Activated CD8-positive, alpha-beta T cell treated with anti-CD3 and anti-CD28 coated beads, Interleukin-2, amount 10 ng/mL, durations not matched to agents 7 days and 5 days (primary cell): ENCODE results near the gene POP4. TPM values are rescaled to one million over a fixed set of nuclear protein-coding genes. Genes with fewer than 3 reads are reported as not detected.

ENCODE experiments used
- total RNA-seq, 2 experiments: library from RNA; stranded (reverse); gene quantifications; one replicate each; pipeline ENCODE4 v1.2.3, GENCODE V29; 2021

Gene POP4
- total RNA-seq, 2 experiments from 2014 or later, result 101 to 103 TPM

Other genes starting within 250 kb of the POP4 start
- not detected for gene VSTM2B, start 80.3 kb upstream of the POP4 start, total RNA-seq
- 10 to 100 TPM; 46.0 to 47.7 TPM for gene PLEKHF1, start 59.2 kb downstream of the POP4 start, total RNA-seq
- gene C19orf12, start 109.0 kb downstream of the POP4 start, total RNA-seq, result 10 to 100 TPM; 38.7 to 41.0 TPM
- gene CCNE1, start 205.7 kb downstream of the POP4 start, total RNA-seq, result 10 to 100 TPM; 38.7 to 39.2 TPM